GM12878 (cell line): Measurements from ENCODE around the gene SSH3. TPM values are rescaled to one million over a fixed set of nuclear protein-coding genes. Genes with fewer than 3 reads are reported as not detected.

Experiments used
- ATAC-seq: fragments of 200-7000 bp; cut with Tn5 transposase; 3 replicates; pipeline ENCODE4 v1.9.1; 2020; ENCODE audit warnings: mild to moderate bottlenecking, moderate library complexity
- BruUV-seq: library from RNA; stranded (reverse); fragments of 400-500 nt; replicated peaks from 2 replicates; lab custom pipeline; 2021; lab: Mats Ljungman, UMichigan
- CTCF ChIA-PET: fragments of 300-600 bp; sonication (Branson Sonifier 250); formaldehyde crosslinking; extraction: SDS; loops from one replicate; lab custom pipeline; 2021; ENCODE audit warnings: inconsistent platforms; lab: Yijun Ruan, JAX
- POLR2A ChIA-PET: fragments of 350-600 bp; formaldehyde crosslinking; extraction: SDS; loops from one replicate; lab custom pipeline; 2021; ENCODE audit warnings: inconsistent platforms; lab: Charles Lee
- RAD21 ChIA-PET: fragments of 300-600 bp; sonication (Branson Sonifier 250); formaldehyde crosslinking; loops from one replicate; lab custom pipeline; 2023; ENCODE audit warnings: antibody characterized with exemption; ENCODE audit not compliant: unreplicated experiment; lab: Charles Lee
- SMC1A ChIA-PET: fragments of 300-600 bp; sonication (Branson Sonifier 250); formaldehyde crosslinking; loops from one replicate; lab custom pipeline; 2023; ENCODE audit not compliant: unreplicated experiment, uncharacterized antibody; lab: Charles Lee
- DNase-seq: peaks from one replicate; pipeline ENCODE4 v3.0.0-alpha.2; 2011; ENCODE audit warnings: low read depth, low spot score
- FAIRE-seq: peaks from 3 replicates; lab custom pipeline; 2011; peaks lifted over from hg19 to GRCh38; lab: Jason Lieb, UNC
- H2AFZ ChIP-seq: 2 replicates; pipeline ENCODE4 v1.6.0; 2011; ENCODE audit warnings: low read depth, low read length, control low read depth; ENCODE audit not compliant: control insufficient read depth
- H3K27ac ChIP-seq: 2 replicates; pipeline ENCODE4 v1.5.1; 2011; ENCODE audit warnings: control low read depth; ENCODE audit not compliant: control insufficient read depth, insufficient read depth
- H3K27me3 ChIP-seq, 2 experiments: replicated peaks in 1 of 2; 2 replicates each; pipeline versions ENCODE4 v1.6.0 to v1.6.1; 2011; ENCODE audit warnings: low read length in 1 of 2; ENCODE audit not compliant: control insufficient read depth in 2 of 2, insufficient read depth in 2 of 2
- H3K36me3 ChIP-seq, 2 experiments: 2 replicates each; pipeline ENCODE4 v1.5.1; 2011; ENCODE audit warnings: low read length in 1 of 2; ENCODE audit not compliant: control insufficient read depth in 2 of 2, insufficient read depth in 2 of 2
- H3K4me1 ChIP-seq: 2 replicates; pipeline ENCODE4 v1.6.1; 2011; ENCODE audit warnings: mild to moderate bottlenecking, low read length, moderate library complexity, mixed read lengths; ENCODE audit not compliant: control insufficient read depth, insufficient read depth
- H3K4me2 ChIP-seq: 2 replicates; pipeline ENCODE4 v1.6.0; 2011; ENCODE audit warnings: control low read depth; ENCODE audit not compliant: control insufficient read depth, insufficient read depth
- H3K4me3 ChIP-seq: fragments of 200-600 bp; sonication (generic); 2 replicates; pipeline ENCODE4 v1.5.1; 2016
- H3K79me2 ChIP-seq: 2 replicates; pipeline ENCODE4 v1.6.0; 2011; ENCODE audit warnings: low read length; ENCODE audit not compliant: control insufficient read depth, insufficient read depth
- H3K9ac ChIP-seq: 2 replicates; pipeline ENCODE4 v1.8.0; 2011; ENCODE audit warnings: low read length, control low read depth, mixed read lengths; ENCODE audit not compliant: control insufficient read depth, insufficient read depth
- H3K9me3 ChIP-seq: replicated peaks from 3 replicates; pipeline ENCODE4 v1.5.1; 2011; ENCODE audit warnings: mild to moderate bottlenecking, low read length; ENCODE audit not compliant: control insufficient read depth, insufficient read depth
- H4K20me1 ChIP-seq: 2 replicates; pipeline ENCODE4 v1.6.0; 2011; ENCODE audit not compliant: control insufficient read depth, insufficient read depth
- CBFB ChIP-seq: IDR thresholded peaks from 2 replicates; pipeline ENCODE4 v1.6.1; 2016; ENCODE audit warnings: antibody characterized with exemption, low read depth
- ELK1 ChIP-seq: IDR thresholded peaks from 2 replicates; pipeline ENCODE4 v1.6.1; 2012; ENCODE audit warnings: low read depth, low read length, improper control_type of control experiment
- FOS ChIP-seq: IDR thresholded peaks from 3 replicates; pipeline ENCODE4 v1.6.1; 2011; ENCODE audit warnings: borderline replicate concordance; ENCODE audit not compliant: insufficient read length; ENCODE audit errors: extremely low read depth
- POLR2A ChIP-seq: IDR thresholded peaks from 2 replicates; pipeline ENCODE4 v1.6.1; 2011; ENCODE audit warnings: low read depth, mild to moderate bottlenecking, low read length
- PRDM15 ChIP-seq: fragments of 450-650 bp; formaldehyde crosslinking; IDR thresholded peaks from 2 replicates; pipeline ENCODE4 v1.4.0; 2020; ENCODE audit warnings: mild to moderate bottlenecking, moderate library complexity
- TCF3 ChIP-seq: IDR thresholded peaks from 2 replicates; pipeline ENCODE4 v1.6.1; 2012; ENCODE audit warnings: low read depth, mild to moderate bottlenecking, low read length, borderline replicate concordance; ENCODE audit not compliant: insufficient read depth
- WGBS: methylation state at CpG from one replicate; pipeline ENCODE4 v1.1.6; 2016; ENCODE audit warnings: low lambda C conversion rate; ENCODE audit not compliant: insufficient replicate concordance, insufficient coverage; ENCODE audit errors: missing lambda C conversion rate; 5-methylcytosine and 5-hydroxymethylcytosine counted together
- in situ Hi-C: fragments of 300-500 bp; cut with MboI; formaldehyde crosslinking; loops from 9 replicates; pipeline ENCODE4 v1.14.3; 2018; ENCODE audit warnings: mixed read lengths
- intact Hi-C: fragments of 100-400 bp; cut with micrococcal nuclease; formaldehyde crosslinking; loops from one replicate; pipeline ENCODE4 v1.14.2; 2022; ENCODE audit not compliant: unreplicated experiment
- polyA plus RNA-seq, 11 experiments: library from polyadenylated mRNA; depleted of rRNA in 4 of 11; unstranded in 6 of 11; stranded (reverse) in 5 of 11; fragments of >200 nt; fragmentation: Nextera tagmentation in 4 of 11; fragmentation: Illumina TruSeq in 1 of 11; extraction: Ambion mirVana in 4 of 11; extraction: Trizol in 1 of 11; gene quantifications; 1 replicate in 1 of 11; 2 replicates in 10 of 11; pipeline versions ENCODE4 v1.2.1 to v1.2.3, GENCODE V29; 2011 to 2016; ENCODE audit warnings: inconsistent platforms in 2 of 11, missing spikeins in 2 of 11, low read depth in 1 of 11
- total RNA-seq, 4 experiments: library from RNA; depleted of rRNA in 3 of 4; stranded (reverse); fragments of >200 nt in 3 of 4; fragmentation: Illumina TruSeq in 1 of 4; extraction: Trizol in 1 of 4; gene quantifications; 2 replicates each; pipeline versions ENCODE4 v1.2.1 to v1.2.3, GENCODE V29; 2013 to 2021

SSH3 gene
- total and polyA plus RNA-seq, 10 of the 15 experiments (the other 5 are each of a cell fraction or from before 2014, with no cell fraction given), result 0.05 to 0.83 (median 0.28) TPM; not detected in 3

GRCh38 chr11:67290801-67291200 is 12.5 kb upstream of the SSH3 start:
- Histone ChIP-seq H3K4me1 (peaks cover 26% of the 10 kb centered on the region), H3K9ac (no peak overlapping the region; the same call in 1 of the 2 replicates), H3K79me2 (peaks cover 19% of the 10 kb centered on the region), H3K27ac (peak overlapping the region; percentile 23; the same call in 1 of the 2 replicates), H3K27me3 (no peaks in the 10 kb centered on the region), H3K9me3 (peaks cover 4% of the 10 kb centered on the region), H3K36me3 (peaks cover 18 to 20% of the 10 kb centered on the region in 2 experiments), H4K20me1 (no peaks in the 10 kb centered on the region), H2AFZ (no peak overlapping the region), H3K4me2 (peak overlapping the region; percentile 97), H3K4me3 (no peak overlapping the region)
- ChIA-PET SMC1A (interaction anchor here (1.2 kb wide), 1 partner anchor 31 kb away, joined by 4 read pairs; no protein-coding TSS in a partner anchor), RAD21 (interaction anchor here (4.0 kb wide), 1 partner anchor 26 kb away, joined by 28 read pairs; no protein-coding TSS in a partner anchor), CTCF (interaction anchor here (0.9 to 4.2 kb wide), 6 partner anchors 19 to 62 kb away, joined by 3 to 21 read pairs (median 3); no protein-coding TSS in a partner anchor), POLR2A (interaction anchor here (0.6 to 0.9 kb wide), 2 partner anchors 63 to 270 kb away, joined by 3 to 6 read pairs; no protein-coding TSS in a partner anchor)
- ATAC-seq (no peak), DNase-seq (no peak), FAIRE-seq (no peak)
- intact Hi-C loops, result no loop called here
- 95% methylated on average over 7 of the region's 7 CpGs for WGBS
- no peak for TF ChIP-seq FOS
- TF ChIP-seq TCF3, result no peak
- TF ChIP-seq POLR2A, result 0 out of 2 replicates have a peak, but pooled peaks have one; percentile 9
- no peak for TF ChIP-seq ELK1
- no peak for TF ChIP-seq PRDM15 (CRISPR knock-in tag)
- no peak for TF ChIP-seq CBFB
- BruUV-seq, result TSS peak; percentile 21
- in situ Hi-C loops, result no loop called here
